Measurements from ENCODE around the gene PARD6A.

DNA sequence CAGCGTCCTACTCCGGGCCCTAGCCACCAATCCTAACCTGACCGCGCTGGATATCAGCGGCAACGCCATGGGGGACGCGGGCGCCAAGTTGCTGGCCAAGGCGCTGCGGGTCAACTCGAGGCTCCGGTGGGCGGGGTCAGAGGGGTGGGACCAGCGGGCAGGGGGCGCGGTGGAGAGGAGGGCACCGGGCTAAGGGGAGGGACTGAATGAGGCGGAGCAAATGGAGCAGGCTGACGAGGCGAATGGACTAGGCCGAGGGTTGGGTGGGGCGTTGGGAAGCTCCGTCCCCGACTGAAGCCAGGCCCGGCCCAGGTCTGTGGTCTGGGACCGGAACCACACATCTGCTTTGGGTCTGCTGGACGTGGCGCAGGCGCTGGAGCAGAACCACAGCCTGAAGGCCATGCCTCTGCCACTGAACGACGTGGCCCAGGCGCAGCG is 11.2 kb upstream of the PARD6A start:
- TF ChIP-seq, protein P1, sequence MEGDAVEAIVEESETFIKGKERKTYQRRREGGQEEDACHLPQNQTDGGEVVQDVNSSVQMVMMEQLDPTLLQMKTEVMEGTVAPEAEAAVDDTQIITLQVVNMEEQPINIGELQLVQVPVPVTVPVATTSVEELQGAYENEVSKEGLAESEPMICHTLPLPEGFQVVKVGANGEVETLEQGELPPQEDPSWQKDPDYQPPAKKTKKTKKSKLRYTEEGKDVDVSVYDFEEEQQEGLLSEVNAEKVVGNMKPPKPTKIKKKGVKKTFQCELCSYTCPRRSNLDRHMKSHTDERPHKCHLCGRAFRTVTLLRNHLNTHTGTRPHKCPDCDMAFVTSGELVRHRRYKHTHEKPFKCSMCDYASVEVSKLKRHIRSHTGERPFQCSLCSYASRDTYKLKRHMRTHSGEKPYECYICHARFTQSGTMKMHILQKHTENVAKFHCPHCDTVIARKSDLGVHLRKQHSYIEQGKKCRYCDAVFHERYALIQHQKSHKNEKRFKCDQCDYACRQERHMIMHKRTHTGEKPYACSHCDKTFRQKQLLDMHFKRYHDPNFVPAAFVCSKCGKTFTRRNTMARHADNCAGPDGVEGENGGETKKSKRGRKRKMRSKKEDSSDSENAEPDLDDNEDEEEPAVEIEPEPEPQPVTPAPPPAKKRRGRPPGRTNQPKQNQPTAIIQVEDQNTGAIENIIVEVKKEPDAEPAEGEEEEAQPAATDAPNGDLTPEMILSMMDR (IDR thresholded peaks at IDR 0.05 in 2 of 3, conservative IDR thresholded peaks at IDR 0.05 in 1 of 3; ENCODE audit: borderline replicate concordance in 1 of 3, insufficient read depth in 1 of 3, low read depth in 2 of 3, low read length in 2 of 3) = no peak
- no peak for TF ChIP-seq EZH2 (IDR thresholded peaks at IDR 0.05)
- TF ChIP-seq JUND (IDR thresholded peaks at IDR 0.05) = no peak
- no peak for TF ChIP-seq MAX (IDR thresholded peaks at IDR 0.05)
- no peak for TF ChIP-seq POLR2A (IDR thresholded peaks at IDR 0.05; ENCODE audit: borderline replicate concordance, extremely low read depth, insufficient read depth, insufficient read length)

Data from HCT116 (cell line).